Measurements from ENCODE around the gene GPR55.
A peak's percentile ranks its signal among the peaks of the same experiment; 100 is the strongest.

GPR55 gene

DNA sequence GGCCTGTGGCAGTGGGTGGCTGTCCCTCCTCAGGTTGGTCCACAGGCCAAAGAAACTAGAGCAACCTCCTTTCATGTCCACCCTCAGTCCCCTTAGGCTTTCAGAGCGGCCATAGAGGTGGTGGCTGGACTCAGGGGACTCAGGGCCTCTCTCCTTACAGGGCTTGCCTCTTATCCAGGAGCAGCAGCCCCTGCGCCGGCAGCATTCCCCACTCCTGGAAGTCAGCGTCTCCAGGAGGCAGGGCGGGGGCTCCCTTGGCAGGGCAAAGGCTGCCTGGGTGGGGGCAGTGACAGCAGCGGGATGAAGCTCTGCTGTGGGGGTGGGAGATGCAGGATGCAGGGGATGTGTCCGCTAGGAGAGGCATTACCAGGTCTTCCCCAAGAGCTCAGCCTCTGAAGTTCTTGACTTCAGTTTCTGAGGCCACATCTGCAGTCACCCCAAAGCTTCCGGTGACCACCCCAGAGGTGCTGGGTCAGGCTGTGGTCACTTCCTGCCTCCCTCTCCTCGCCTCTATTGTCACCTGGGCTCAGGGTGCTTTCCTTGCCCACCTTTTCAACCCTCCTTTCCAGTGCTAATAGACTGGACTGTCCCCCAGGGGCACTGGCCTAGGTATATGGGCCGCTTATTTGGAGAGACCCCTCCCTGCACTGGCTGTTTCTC lies 8.6 kb upstream of the GPR55 start:
- peak; percentile 14 for DNase-seq

DNA sequence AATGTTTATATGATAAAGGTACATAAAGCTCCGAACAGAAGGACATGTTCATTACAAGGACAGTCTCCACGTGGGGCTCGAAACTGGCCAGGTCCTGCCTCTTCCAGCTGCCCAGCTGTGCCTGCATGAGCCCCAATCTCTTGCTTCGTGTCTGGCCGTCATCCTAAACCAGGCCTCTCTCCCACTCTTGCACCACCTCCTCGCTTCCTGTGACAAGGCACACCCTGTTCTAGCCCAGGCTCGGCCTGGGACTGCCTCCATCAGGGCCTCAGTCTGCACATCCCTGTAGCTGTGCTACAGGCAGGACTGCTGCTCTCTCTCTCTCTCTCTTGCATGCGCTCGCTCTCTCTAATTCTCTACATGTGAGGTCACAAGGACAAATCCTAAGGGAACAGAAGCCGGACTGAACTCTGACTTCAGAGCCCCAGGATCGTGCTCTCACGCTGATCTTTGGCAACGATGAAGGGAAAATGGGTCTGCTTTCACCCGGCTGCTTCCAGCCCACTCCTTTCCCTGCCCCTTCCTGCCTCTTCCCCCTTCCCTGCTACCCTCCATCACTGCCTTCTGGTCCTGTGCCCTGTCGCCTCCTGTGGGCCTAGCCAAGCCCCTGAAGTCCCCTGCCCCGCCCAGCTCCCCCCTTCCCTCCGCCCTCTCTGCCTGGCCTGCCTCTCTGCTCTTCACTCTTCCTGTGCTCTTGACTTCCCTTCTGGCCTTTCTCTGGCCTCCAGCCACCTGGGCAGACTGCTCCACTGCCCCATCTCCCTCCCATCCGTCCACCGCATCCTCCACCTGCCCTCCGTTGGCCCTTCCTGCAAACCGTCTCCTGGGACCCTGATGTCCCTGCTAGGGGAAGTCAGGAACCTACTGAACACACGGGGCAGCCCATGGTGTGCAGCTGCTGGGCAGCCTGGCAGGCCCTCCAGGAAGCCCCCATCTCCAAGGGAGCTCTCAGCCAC lies 7.8 kb upstream of the GPR55 start:
- DNase-seq = peak; percentile 10

DNA sequence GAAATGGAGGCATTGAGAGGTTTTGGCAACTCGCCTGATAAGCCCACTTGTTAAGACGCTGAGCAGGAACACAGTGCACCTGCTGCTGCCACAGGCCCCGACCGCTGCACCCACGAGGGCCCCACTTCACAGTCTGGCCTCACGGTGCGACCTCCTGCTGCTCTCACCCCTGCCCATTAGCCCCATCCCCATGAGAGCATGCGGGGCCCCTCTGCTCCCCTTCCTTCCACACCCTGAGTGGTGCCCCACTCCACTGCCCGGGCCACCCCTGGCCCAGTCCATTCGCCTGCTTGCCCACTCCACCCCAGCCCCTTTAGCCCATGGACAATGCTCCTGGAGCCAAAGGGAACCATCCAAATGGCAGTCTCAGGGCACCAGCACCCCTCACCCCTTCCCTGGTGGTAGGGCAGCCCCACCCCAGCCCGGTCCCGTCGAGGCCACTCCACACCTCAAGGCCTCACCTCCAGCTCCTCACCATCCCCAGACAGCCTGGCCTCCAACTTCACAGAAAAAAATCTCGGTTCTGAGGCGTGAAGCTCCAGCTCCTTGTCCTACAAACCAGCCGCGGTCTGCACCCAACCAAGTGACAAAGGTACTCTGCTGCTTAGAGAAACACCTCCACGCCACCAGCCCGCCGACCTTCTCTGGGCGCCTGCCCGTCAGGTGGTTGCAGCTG lies 6.7 kb upstream of the GPR55 start:
- DNase-seq = peak; percentile 12

DNA sequence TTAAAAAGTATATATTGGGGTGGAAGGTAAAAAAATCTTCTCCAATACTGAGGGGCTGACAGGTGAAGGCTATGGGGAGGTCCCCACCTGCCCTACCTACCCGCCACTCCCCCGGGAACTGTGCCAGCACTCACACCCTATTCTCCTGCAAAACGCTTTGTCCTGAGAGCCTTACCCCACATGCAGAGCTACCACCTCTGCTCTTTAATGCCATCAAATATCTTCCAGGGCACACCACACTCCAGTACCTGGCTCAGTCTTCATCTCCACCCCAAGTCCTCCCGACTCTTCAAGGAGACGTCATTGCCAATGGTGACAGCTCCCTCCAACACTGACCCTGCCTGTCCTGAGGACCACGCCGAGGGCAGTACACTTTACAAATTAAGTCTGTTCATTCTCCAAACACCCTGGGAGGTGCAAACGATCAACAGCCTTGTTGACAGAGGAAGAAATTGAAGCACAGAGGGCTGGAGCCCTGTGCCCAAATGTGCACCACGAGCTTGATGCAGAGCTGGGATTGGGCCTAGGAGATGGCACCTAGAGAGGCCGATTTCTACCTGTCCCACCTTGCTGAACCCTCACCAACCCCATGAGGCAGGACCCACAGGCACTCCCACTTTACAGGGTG lies 6.0 kb upstream of the GPR55 start:
- DNase-seq = peak; percentile 3

DNA sequence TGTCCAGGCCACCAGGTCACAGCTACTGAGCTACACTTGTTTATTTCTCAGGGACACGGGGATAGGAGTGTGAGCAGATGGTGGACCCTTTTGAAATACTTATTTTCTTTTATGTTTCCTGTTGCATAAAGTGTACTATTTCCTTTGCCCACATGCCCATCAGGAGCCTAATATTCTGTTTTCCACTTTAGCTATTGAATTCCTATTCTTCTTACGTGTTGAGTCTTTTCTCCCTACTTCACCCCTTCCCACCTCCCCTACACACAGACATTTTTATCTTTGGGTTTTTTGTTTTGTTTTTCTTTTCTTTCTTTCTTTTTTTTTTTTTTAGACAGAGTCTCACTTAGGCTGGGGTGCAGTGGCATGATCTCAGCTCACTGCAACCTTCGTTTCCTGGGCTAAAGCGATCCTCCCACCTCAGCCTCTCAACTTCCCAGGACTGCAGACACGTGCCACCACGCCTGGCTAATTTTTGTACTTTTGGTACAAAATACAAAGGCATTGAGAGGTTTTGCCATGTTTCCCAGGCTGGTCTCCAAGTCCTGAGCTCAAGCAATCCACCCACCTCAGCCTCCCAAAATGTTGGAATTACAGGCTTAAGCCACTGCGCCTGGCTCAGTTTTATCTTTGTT lies 5.2 kb upstream of the GPR55 start:
- peak; percentile 4 for DNase-seq

DNA sequence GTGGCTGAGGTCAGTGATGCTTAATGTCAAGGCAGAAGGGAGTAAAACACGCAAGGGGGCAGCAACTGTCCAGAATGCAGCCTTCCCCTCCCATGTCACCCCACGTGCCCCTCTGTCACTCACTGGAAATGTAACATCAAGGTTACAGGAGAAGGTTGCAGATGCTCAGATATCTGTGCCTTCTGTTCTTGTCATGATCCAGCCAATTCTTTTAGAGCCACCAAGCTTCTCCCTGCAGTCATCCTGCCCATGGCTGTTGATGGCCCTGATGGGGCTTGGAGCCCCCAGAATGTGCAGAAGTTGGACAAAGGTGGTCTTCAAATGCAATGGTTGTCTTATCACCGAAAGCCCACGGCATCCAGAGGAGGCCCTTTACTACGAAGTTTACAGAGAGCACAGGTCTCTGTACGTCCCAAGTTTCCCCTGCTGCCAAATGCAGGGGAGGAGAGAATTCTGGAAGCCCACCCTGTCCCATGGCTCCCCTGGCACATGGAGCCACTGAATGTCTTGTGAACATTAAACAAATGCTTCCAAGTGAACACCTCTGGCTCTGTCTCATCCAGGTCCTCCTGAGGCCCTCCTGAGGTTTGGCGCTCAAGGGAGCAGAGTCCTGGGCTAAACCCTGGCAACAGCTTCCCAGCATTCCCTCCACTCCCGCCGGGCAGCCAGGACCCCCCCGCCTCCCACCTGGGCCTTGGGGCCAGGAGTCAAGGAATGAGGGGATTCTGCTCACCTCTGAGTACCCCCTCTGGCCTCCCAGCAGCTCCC lies 4.5 kb upstream of the GPR55 start:
- peak; percentile 4 for DNase-seq

DNA sequence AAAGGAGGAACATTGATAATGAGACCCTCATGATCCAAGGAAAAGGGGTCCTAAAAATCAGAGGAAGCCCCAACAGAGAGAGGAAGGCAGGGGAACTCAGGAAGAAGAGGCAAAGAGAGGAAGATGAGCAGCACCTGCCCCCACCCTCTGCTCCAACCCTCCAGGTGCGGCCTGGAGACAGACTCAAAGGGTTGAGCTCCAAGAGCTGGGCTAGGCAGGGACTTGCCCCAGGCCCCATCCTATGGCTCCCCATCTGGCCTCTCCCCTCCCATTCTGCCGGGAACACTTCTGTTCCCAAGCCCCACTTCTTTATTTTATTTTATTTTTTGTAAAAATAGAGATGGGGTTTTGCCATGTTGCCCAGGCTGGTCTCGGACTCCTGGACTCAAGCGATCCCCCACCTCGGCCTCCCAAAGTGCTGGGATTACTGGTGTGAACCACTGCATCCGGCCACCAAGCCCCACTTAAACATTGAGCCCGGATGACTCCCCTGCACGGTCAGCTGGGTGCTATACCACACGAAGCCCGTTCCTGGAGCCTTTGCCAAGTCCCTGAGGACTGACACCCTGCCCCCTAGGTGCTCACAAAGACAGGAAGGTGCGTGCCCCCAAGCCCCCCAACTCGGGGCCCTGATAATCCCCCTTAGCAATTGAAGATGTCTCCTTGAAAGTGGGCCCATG lies 3.8 kb upstream of the GPR55 start:
- peak; percentile 11 for DNase-seq

DNA sequence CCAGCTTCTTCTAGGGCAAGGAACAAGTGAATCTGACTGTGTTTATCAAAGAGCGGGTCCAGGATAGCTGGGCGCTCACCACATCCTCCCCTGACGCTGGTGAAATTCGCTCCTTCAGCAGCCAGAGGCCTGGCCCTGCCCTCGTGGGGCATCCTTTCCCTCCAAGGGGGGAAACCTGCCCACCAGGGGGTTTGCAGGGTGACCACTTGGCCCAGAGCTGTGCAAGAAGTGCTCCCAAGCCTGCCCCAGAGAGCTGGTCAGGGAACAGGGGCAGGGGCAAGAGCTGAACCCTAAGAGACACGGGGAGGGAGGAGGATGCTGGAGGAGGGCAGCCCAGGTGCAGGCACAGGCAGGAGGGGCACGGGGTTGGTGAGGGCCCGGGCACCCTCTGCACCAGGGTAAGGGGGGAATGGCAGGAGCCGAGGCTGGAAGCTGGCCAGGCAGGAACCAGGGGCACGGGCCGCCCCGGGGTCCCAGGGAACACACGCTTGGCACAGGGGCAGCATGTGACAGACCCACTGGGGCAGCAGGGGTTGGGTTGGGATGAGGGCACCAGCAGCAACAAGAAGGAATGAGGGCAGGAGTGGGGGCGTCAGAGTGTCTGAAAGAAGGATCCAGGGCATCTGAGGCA lies 2.8 kb upstream of the GPR55 start:
- peak; percentile 16 for DNase-seq

DNA sequence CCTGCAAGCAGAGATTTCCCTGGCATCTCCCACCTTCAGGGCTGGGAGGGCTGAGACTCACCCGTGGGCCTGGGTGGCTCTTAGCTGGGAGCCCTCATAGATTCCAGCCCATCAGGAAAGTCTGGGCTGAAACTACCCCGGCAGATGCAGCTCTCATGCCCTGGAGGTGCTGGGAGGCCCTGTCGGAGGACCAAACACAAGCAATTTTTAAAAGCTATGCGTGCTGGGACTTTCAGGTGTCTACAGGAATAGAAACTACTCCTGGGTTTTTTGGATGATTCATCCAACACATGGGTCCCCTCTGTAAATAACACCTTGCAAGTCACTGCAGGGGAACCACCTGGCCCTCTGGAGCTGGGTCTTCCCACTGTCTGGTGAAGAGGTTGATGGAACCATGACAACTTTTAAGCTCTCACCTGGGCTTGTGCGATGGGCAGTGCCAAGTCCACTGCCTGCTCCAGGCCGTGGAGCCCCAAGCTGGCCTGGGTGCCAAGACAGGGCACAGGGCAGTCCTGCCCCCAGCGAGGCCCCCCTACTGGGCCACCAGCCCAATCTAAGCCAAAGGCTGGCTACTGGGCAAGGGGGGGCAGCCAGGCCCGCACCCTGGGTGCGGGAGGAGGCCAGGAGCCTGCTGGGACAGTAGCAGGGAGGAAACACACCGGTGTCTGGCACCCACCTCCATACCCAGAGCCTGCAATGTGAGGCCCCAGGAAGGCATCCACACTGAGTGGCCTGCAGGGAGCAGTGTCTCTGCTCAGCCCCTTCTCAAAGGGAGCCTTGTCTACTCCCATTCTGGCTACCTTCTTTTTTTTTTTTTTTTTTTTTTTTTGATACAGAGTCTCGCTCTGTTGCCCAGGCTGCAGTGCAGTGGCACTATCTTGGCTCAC lies 1.1 kb upstream of the GPR55 start:
- DNase-seq = peak; percentile 17

DNA sequence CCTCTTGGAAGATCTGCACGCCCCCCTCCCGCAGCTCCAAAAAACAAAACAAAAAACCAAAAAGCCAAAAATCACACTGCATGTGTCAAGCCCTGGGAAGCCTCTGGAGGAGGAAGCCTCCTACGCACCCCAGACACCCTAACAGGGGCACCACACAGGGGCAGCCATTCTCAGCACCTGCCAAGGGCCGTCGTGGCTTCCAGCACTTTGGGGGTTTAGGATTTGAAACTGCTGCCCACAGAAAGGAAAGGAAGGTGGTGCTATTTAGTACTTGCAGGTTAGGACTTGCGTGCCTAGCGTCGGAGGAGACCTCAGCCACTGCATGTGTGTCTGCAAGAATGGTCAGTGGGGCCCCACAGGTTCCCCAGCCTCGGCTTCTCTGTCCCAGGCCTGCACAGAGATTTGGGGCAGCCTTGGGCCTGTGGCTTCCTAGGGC lies 419 bp upstream of the GPR55 start:
- DNase-seq = peak; percentile 23

DNA sequence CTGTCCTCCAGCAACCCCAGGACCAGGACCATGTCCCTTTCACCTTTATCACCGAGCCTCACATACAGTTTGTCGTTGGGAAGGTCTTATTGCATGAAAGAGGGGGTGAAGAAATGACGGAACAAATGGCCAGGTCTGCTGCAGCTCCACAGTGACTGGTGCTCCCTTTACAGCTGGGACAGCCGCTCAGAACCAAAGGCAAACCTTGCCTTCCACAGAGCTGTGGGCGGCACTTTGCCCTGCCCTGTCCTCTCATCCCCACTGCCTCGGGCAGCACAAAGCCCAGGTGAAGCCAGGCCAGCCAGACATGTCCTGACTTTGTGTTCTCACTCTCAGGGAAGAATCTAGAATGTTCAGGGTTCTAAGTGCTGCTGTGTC lies 961 bp downstream of the GPR55 start:
- DNase-seq = peak; percentile 16

DNA sequence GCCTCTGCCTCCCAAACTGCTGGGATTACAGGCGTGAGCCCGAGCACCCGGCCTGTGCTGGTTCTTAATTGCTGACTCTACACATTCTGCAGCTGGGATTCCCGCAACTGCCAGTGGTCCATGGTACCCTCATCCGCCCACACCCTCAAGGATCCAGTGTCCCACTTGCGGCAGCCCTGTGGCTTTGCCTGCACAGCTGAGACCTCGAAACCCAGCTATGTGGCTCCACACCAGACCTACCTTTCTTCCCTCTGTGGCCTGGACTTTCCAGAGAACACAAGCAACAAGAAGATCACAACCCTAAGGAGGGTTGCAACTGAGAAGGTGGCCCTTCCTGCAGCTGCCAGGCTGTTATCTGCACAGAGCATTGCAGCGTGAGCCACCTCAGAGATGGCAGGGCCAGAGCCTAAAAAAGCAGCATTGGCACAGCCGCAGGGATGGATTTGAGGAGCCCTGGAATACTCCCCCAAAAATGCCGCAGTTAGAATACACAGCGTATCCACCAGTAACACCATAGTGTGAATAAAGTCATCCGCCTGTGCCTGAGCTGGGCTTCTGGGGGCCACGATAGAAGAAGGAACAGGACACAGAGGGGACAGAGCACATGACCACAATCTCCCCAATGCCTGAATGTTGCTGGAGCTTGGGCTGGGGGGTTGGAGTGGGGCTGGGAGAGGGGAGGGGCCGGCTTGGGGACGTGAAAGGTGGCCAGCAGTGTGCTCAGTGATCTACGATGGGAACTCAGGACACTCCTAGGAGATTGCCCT lies 1.9 kb downstream of the GPR55 start:
- peak; percentile 14 for DNase-seq

DNA sequence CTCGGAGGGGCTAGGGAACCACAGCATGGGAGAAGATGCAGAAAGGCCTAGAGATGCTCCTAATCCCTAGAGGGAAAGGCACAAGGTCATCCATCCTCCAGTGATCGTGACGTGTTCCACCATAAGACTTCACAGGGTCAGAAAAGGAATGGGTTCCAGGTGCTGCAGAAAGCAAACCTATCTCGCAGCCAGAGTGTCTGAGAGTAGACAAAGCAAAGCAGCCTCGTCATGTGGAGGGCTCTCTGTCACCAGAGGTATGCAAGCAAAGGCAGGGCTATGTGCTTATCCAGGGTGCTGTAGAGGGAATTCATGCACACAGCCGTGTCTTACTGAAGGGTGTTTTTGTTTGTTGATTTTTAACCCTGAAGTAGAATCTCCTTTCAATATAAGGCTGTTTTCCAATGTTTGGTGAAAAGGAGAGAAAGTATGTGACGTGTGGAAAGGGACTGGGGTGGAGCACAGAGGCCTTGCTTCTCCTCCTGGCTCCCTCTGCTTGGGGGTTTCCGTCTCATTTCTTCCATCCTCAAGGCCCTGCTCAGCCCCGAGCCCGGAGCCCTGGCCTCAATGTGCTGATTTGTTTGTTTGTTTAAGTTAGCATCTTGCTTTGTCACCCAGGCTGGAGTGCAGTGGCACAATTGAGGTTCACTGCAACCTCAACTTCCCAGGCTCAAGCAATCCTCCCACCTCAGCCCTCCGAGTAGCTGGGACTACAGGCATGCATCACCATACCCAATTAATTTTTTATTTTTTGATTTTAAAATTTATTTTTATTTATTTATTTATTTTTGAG lies 3.0 kb downstream of the GPR55 start:
- peak; percentile 11 for DNase-seq

DNA sequence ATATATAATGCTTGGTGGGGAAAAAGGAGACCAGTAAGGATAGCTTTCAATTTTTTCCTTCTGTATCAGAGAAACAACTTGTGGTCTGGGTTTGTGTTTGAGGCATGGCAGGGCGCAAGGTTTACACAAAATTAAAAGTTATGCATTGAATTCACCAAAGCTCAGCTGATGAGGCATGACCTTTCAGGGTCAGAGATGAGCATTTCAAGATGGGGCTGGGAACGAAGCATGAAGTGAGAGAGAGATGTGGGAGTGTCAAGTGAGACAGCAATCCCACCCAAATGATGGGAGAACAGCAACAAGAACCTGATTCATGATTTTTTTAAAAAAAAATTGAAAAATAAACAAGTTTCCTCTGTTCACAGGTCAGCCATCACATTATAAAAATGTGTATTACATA lies 4.9 kb downstream of the GPR55 start:
- peak; percentile 10 for DNase-seq

DNA sequence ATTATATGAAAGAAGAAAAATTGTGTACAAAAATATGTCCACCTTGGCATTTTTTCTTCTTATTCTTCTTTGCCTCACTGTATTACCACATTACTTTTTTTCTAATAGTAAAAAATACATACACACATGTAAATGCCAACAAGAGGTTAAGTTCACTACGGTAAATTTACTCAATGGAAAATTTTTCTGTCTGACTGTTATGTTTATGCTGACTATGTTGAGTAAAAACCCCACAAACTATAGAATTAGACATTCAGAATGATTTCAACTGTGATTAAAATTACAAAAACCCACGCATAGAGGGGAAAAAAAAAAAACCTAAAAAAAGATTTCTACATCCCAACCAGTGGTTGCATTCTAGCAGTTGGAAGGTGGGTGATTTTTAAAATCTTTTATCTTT lies 5.4 kb downstream of the GPR55 start:
- DNase-seq = no peak

DNA sequence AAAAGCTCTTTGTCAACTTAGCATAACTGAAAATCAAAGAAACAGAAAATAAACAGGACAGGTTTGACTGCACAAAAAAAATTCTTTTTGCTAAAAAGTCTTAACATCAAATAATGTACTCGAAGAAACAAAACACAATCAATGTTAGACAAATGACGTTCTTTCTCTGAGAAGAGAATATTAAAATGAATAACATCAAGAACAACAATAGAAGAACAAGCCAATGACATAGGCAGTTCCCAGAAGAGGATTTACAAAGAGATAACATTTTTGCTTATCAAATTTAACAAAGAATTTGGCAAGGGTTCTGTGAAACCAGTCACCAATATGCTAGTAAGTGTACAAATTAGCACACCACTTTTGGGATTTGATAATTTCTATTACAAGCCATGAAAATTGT lies 5.8 kb downstream of the GPR55 start:
- no peak for DNase-seq

DNA sequence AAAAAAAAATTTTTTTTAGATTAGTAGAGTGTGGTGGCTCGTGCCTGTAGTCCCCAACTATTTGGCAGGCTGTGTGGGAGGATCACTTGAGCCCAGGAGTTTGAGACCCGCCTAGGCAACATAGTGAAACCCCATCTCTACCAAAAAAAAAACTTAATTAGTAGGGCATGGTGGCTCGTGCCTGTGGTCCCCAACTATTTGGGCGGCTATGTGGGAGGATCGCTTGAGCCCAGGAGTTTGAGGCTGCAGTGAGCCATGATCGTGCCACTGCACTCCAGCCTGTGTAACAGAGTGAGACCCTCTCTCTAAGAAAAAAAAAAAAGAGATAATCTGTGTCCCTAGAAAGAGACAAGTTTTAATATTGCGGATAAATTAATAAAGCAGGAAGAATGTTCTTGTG lies 8.8 kb downstream of the GPR55 start:
- peak; percentile 4 for DNase-seq

DNA sequence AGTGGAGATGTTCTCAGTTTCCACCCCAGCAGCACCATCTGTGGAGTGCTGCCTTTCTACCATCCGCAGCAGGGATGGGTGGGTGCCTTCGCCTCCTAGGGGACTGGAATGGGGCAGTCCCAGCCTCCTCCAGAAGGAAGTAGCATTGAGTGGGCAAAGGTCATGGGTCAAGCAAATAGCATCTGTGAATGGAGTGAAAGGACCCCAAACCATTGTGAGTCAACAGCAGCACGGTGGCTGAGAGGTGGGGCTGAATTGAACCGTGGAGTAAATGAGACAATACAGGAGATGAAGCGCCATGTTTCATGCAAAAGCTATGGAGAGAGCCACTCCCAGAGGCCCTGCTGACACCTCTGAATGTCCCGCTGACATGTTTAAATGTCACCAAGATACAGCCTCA lies 9.7 kb downstream of the GPR55 start:
- peak; percentile 10 for DNase-seq

All from activated T-cell treated with anti-CD3 and anti-CD28 coated beads, Interleukin-2, amount 50 U/mL, for 1 hour (primary cell).